PC-9 (cell line): Measurements from ENCODE around the gene SDR42E2. TPM values are rescaled to one million over a fixed set of nuclear protein-coding genes. Genes with fewer than 3 reads are reported as not detected.

ENCODE experiments used
- BruUV-seq: library from RNA; stranded (reverse); fragments of 400-500 nt; replicated peaks from 2 replicates; lab custom pipeline; 2021; lab: Mats Ljungman, UMichigan
- CTCF ChIA-PET: fragments of 300-600 bp; sonication (Branson Sonifier 250); formaldehyde crosslinking; loops from one replicate; lab custom pipeline; 2022; ENCODE audit warnings: antibody characterized with exemption; lab: Charles Lee
- POLR2A ChIA-PET: fragments of 300-600 bp; sonication (Branson Sonifier 250); formaldehyde crosslinking; loops from one replicate; lab custom pipeline; 2022; ENCODE audit warnings: antibody characterized with exemption; ENCODE audit not compliant: unreplicated experiment; lab: Charles Lee
- DNase-seq, 2 experiments: peaks; one replicate each; pipeline versions ENCODE4 v3.0.0 to v3.0.0-alpha.2; 2015 to 2022; ENCODE audit warnings: mixed read lengths in 1 of 2
- H2AFZ ChIP-seq: fragments of 200-600 bp; sonication (generic); 2 replicates; pipeline ENCODE4 v1.8.1; 2017; ENCODE audit warnings: antibody characterized with exemption
- H3F3A ChIP-seq: fragments of 200-600 bp; sonication (generic); 2 replicates; pipeline ENCODE4 v1.8.1; 2017; ENCODE audit warnings: antibody characterized with exemption, mild to moderate bottlenecking, low read depth; ENCODE audit not compliant: insufficient read depth
- H3K27ac ChIP-seq: fragments of 200-600 bp; sonication (generic); 2 replicates; pipeline ENCODE4 v1.6.1; 2016; ENCODE audit warnings: mixed run types
- H3K27me3 ChIP-seq: fragments of 200-600 bp; sonication (generic); 2 replicates; pipeline ENCODE4 v1.6.1; 2016; ENCODE audit warnings: low read depth, mixed run types; ENCODE audit not compliant: insufficient read depth
- H3K36me3 ChIP-seq: fragments of 200-600 bp; sonication (generic); 2 replicates; pipeline ENCODE4 v1.6.1; 2016; ENCODE audit warnings: low read depth, mixed run types
- H3K4me1 ChIP-seq: fragments of 200-600 bp; sonication (generic); replicated peaks from 2 replicates; pipeline ENCODE4 v1.6.1; 2016; ENCODE audit warnings: mixed run types; ENCODE audit not compliant: insufficient read depth
- H3K4me2 ChIP-seq: fragments of 200-600 bp; sonication (generic); 2 replicates; pipeline ENCODE4 v1.6.1; 2017; ENCODE audit warnings: mixed run types
- H3K4me3 ChIP-seq: fragments of 200-600 bp; sonication (generic); 2 replicates; pipeline ENCODE4 v1.6.1; 2016; ENCODE audit warnings: mixed run types
- H3K79me2 ChIP-seq: fragments of 200-600 bp; sonication (generic); 2 replicates; pipeline ENCODE4 v1.6.1; 2017; ENCODE audit warnings: low read depth, mixed run types
- H3K9me2 ChIP-seq: fragments of 200-600 bp; sonication (generic); 2 replicates; pipeline ENCODE4 v1.8.1; 2017; ENCODE audit warnings: mild to moderate bottlenecking; ENCODE audit not compliant: insufficient read depth
- H3K9me3 ChIP-seq: fragments of 200-600 bp; sonication (generic); 2 replicates; pipeline ENCODE4 v1.8.1; 2016; ENCODE audit warnings: low read depth; ENCODE audit not compliant: insufficient read depth
- H4K20me1 ChIP-seq: fragments of 200-600 bp; sonication (generic); 2 replicates; pipeline ENCODE4 v1.8.1; 2017; ENCODE audit not compliant: insufficient read depth
- CTCF ChIP-seq: fragments of 200-600 bp; sonication (generic); conservative IDR thresholded peaks from 2 replicates; pipeline ENCODE4 v1.6.1; 2017; ENCODE audit warnings: mixed run types, antibody characterized with exemption, mild to moderate bottlenecking, moderate library complexity
- EZH2 ChIP-seq: fragments of 200-600 bp; sonication (generic); IDR thresholded peaks from 2 replicates; pipeline ENCODE4 v1.8.0; 2017; ENCODE audit warnings: antibody characterized with exemption, low read depth
- intact Hi-C: fragments of 100-400 bp; cut with micrococcal nuclease; formaldehyde crosslinking; loops from one replicate; pipeline ENCODE4 v1.10.0; 2022; ENCODE audit not compliant: unreplicated experiment
- total RNA-seq: library from RNA; stranded (reverse); gene quantifications from 2 replicates; pipeline ENCODE4 v1.2.3, GENCODE V29; 2021

Gene SDR42E2
- total RNA-seq, 1 experiment from 2014 or later = not detected

GRCh38 chr16:22240023-22240710, 77.9 kb downstream of the SDR42E2 start:
- no peak overlapping the region for H3K27ac ChIP-seq

More at GRCh38 chr16:22240023-22240710, 77.9 kb downstream of the SDR42E2 start:
- CTCF ChIA-PET = no interaction called here
- Histone ChIP-seq H3F3A (peaks cover 8% of the 10 kb centered on the region; the same call in 1 of the 2 replicates), H3K79me2 (no peaks in the 10 kb centered on the region), H2AFZ (no peak overlapping the region), H3K4me3 (no peak overlapping the region), H3K9me2 (no peaks in the 10 kb centered on the region), H3K4me2 (no peak overlapping the region), H4K20me1 (no peaks in the 10 kb centered on the region), H3K9me3 (no peaks in the 10 kb centered on the region), H3K36me3 (no peaks in the 10 kb centered on the region), H3K27me3 (no peaks in the 10 kb centered on the region), H3K4me1 (peaks cover 9% of the 10 kb centered on the region; the same call in 1 of the 2 replicates)
- POLR2A ChIA-PET = no interaction called here
- no peak for DNase-seq
- no TSS peak for BruUV-seq
- intact Hi-C loops = loop anchor here (5.0 kb wide), 1 partner anchor 47 kb away; no protein-coding TSS in a partner anchor
- TF ChIP-seq CTCF (no peak), EZH2 (no peak)

Other genes starting within 250 kb of the SDR42E2 start
- gene UQCRC2, start 209.1 kb upstream of the SDR42E2 start, total RNA-seq = 195 and 299 TPM in 2 replicates
- gene PDZD9, start 161.4 kb upstream of the SDR42E2 start, total RNA-seq = not detected in 2 replicates
- gene MOSMO, start 154.4 kb upstream of the SDR42E2 start, total RNA-seq = 20.1 and 24.2 TPM in 2 replicates
- gene VWA3A, start 70.0 kb upstream of the SDR42E2 start, total RNA-seq = 0.73 and 0.83 TPM in 2 replicates
- 29.8 and 34.7 TPM in 2 replicates for gene EEF2K, start 43.8 kb downstream of the SDR42E2 start, total RNA-seq
- gene POLR3E, start 134.9 kb downstream of the SDR42E2 start, total RNA-seq = 65.2 and 70.9 TPM in 2 replicates
- gene CDR2, start 212.1 kb downstream of the SDR42E2 start, total RNA-seq = 29.3 and 34.0 TPM in 2 replicates